Caco-2 (cell line): ENCODE results near the gene SIRPB2. TPM values are rescaled to one million over a fixed set of nuclear protein-coding genes. Genes with fewer than 3 reads are reported as not detected.

Experiments
- BruUV-seq: library from RNA; stranded (reverse); fragments of 400-500 nt; replicated peaks from 2 replicates; lab custom pipeline; 2021; lab: Mats Ljungman, UMichigan
- CTCF ChIA-PET: fragments of 300-600 bp; sonication (Branson Sonifier 250); formaldehyde crosslinking; loops from one replicate; lab custom pipeline; 2022; ENCODE audit warnings: antibody characterized with exemption; lab: Charles Lee
- POLR2A ChIA-PET: fragments of 300-600 bp; sonication (Branson Sonifier 250); formaldehyde crosslinking; loops from one replicate; lab custom pipeline; 2022; ENCODE audit warnings: antibody characterized with exemption; lab: Charles Lee
- DNase-seq, 2 experiments: peaks; one replicate each; pipeline versions ENCODE4 v3.0.0 to v3.0.0-alpha.2; 2020 to 2022
- H3K27me3 ChIP-seq: replicated peaks from 2 replicates; pipeline ENCODE4 v1.6.0; 2011; ENCODE audit warnings: low read length; ENCODE audit not compliant: control insufficient read depth, insufficient read depth
- H3K36me3 ChIP-seq: 2 replicates; pipeline ENCODE4 v1.5.1; 2011; ENCODE audit warnings: low read length; ENCODE audit not compliant: control insufficient read depth, insufficient read depth
- H3K4me1 ChIP-seq: fragments of 250-450 bp; sonication (Bioruptor Pico); 2 replicates; pipeline ENCODE4 v1.5.1; 2020; ENCODE audit warnings: mild to moderate bottlenecking
- H3K4me3 ChIP-seq: 2 replicates; pipeline ENCODE4 v1.5.1; 2011; ENCODE audit warnings: low read depth, mild to moderate bottlenecking, control low read depth, low read length
- H3K9me3 ChIP-seq: fragments of 250-450 bp; sonication (Bioruptor Pico); 2 replicates; pipeline ENCODE4 v1.5.1; 2020; ENCODE audit warnings: mild to moderate bottlenecking, moderate library complexity
- H3K27ac Mint-ChIP-seq: one replicate; pipeline ENCODE4 v1.8.0; 2022; ENCODE audit warnings: mixed read lengths; ENCODE audit not compliant: unreplicated experiment
- H3K27me3 Mint-ChIP-seq: one replicate; pipeline ENCODE4 v1.8.0; 2022; ENCODE audit warnings: mixed read lengths; ENCODE audit not compliant: insufficient read depth, unreplicated experiment
- H3K36me3 Mint-ChIP-seq: one replicate; pipeline ENCODE4 v1.8.0; 2022; ENCODE audit warnings: mild to moderate bottlenecking, mixed read lengths; ENCODE audit not compliant: insufficient read depth, unreplicated experiment
- H3K4me1 Mint-ChIP-seq: one replicate; pipeline ENCODE4 v1.8.0; 2022; ENCODE audit warnings: low read depth, mixed read lengths; ENCODE audit not compliant: unreplicated experiment
- H3K4me3 Mint-ChIP-seq: one replicate; pipeline ENCODE4 v1.8.0; 2022; ENCODE audit warnings: mild to moderate bottlenecking, moderate library complexity, mixed read lengths; ENCODE audit not compliant: unreplicated experiment
- H3K9me3 Mint-ChIP-seq: one replicate; pipeline ENCODE4 v1.8.0; 2022; ENCODE audit warnings: mixed read lengths; ENCODE audit not compliant: unreplicated experiment
- CTCF ChIP-seq, 2 experiments: fragments of 200-600 bp in 1 of 2; IDR thresholded peaks; 1 replicate in 1 of 2; 2 replicates in 1 of 2; pipeline versions ENCODE4 v1.5.1 to v1.8.0; 2011 to 2022; ENCODE audit warnings: antibody characterized with exemption in 1 of 2, control low read depth in 1 of 2, inconsistent platforms in 1 of 2, low read depth in 1 of 2, low read length in 1 of 2, mild to moderate bottlenecking in 1 of 2, moderate library complexity in 1 of 2; ENCODE audit not compliant: insufficient read depth in 1 of 2, severe bottlenecking in 1 of 2, unreplicated experiment in 1 of 2
- intact Hi-C: fragments of 100-400 bp; cut with micrococcal nuclease; formaldehyde crosslinking; loops from one replicate; pipeline ENCODE4 v1.10.0; 2022; ENCODE audit not compliant: unreplicated experiment
- total RNA-seq: library from RNA; stranded (reverse); gene quantifications from 2 replicates; pipeline ENCODE4 v1.2.3, GENCODE V29; 2022

SIRPB2 gene
- total RNA-seq, 1 experiment from 2014 or later, result not detected

DNA sequence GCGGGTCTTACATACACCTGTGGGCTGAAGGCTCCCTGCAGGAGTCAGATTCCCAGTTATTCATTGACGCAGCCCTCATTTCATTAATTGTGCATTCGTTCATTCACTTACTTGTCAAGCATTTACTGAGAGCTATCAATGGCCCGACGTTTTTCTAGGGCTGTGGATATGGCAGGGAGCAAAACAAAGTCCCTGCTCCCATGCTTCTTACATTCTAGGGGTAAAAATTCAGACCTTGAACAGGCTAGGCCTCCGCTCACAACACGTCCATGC is 24.2 kb downstream of the SIRPB2 start:
- peaks cover 12% of the 10 kb centered on the region for H3K36me3 Mint-ChIP-seq
- peaks cover 13% of the 10 kb centered on the region for H3K4me1 ChIP-seq
- H3K36me3 ChIP-seq, result peaks cover 2% of the 10 kb centered on the region; the same call in 1 of the 2 replicates
- no peak for DNase-seq
- H3K27me3 ChIP-seq, result no peaks in the 10 kb centered on the region
- POLR2A ChIA-PET, result interaction anchor here (0.6 kb wide), 1 partner anchor 75 kb away, joined by 4 read pairs; no protein-coding TSS in a partner anchor
- no TSS peak for BruUV-seq
- H3K27me3 Mint-ChIP-seq, result no peaks in the 10 kb centered on the region
- peaks cover 34% of the 10 kb centered on the region for H3K4me1 Mint-ChIP-seq
- no peak for TF ChIP-seq CTCF (IDR thresholded peaks at IDR 0.05; ENCODE audit: insufficient read depth in 1 of 2, low read depth in 1 of 2, low read length in 1 of 2, severe bottlenecking in 1 of 2, unreplicated experiment in 1 of 2)
- H3K27ac Mint-ChIP-seq, result peak overlapping the region; percentile 64
- no peaks in the 10 kb centered on the region for H3K9me3 Mint-ChIP-seq
- peak overlapping the region; percentile 21; the same call in 1 of the 2 replicates for H3K4me3 ChIP-seq
- no peaks in the 10 kb centered on the region for H3K9me3 ChIP-seq
- intact Hi-C loops, result no loop called here
- H3K4me3 Mint-ChIP-seq, result peak overlapping the region; percentile 74
- CTCF ChIA-PET, result interaction anchor here (0.6 to 1.7 kb wide), 6 partner anchors 8 to 74 kb away, joined by 3 to 12 read pairs (median 4); partner anchors contain the start of gene FKBP1A

DNA sequence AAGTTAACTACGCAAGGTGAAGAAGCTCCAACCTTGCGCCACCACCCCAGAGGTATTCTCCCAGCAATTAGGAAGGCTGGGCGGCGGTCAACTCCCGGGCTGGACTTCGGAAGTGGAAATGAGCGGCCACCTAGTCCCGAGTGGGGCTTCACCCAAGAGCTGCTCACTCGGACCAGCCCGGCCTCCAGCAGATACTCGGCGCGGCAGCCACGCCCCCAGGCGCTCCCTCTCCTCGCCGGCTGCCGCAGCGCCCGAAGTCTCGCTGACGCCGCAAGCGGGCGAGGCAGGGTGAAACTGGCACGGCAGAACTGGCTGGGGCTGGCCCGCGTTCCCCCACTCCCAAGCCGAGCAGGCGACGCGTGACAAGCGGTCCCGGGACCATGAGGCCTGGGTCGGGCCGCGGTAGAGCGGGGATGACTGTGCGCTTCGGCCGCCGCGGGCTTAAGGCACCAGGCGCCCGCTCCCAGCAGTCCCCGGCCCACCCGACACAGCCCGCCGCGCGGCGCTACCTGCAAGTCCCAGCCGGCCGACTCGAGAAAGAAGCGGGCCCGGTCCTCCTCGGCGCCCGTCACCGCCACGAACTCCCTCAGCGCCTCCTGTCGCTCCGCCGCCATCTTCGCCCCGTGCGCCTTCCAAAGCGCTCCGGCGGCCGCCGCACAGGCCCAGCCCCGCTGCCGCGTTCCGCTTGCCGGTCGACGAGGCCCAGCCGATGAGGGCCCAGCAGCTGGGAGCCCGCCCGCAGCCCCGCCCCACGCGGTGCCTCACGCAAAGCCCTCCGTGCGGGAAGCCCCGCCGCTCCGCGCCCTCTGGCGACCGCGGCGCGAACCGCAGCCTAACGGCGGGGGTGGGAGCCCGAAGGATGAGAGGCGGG is 24.8 kb downstream of the SIRPB2 start, which contains the start of gene NSFL1C:
TSS of gene NSFL1C (minus strand) at position 639 of the 871 bp plus-strand sequence. CDS start at position 614, 25 bp downstream.
- DNase-seq, result peak; percentile 95 to 99
- peaks cover 2% of the 10 kb centered on the region; the same call in 1 of the 2 replicates for H3K36me3 ChIP-seq
- intact Hi-C loops, result no loop called here
- POLR2A ChIA-PET, result interaction anchor here (0.6 kb wide), 1 partner anchor 75 kb away, joined by 4 read pairs; no protein-coding TSS in a partner anchor
- peak; percentile 94 to 97 for TF ChIP-seq CTCF (IDR thresholded peaks at IDR 0.05; ENCODE audit: insufficient read depth in 1 of 2, low read depth in 1 of 2, low read length in 1 of 2, severe bottlenecking in 1 of 2, unreplicated experiment in 1 of 2)
- peak within 1 kb of the TSS; percentile 92 for H3K4me3 ChIP-seq
- peaks cover 12% of the 10 kb centered on the region for H3K36me3 Mint-ChIP-seq
- H3K4me3 Mint-ChIP-seq, result peak within 1 kb of the TSS; percentile 74
- H3K4me1 ChIP-seq, result peaks cover 13% of the 10 kb centered on the region
- no peaks in the 10 kb centered on the region for H3K9me3 ChIP-seq
- CTCF ChIA-PET, result interaction anchor here (0.6 to 1.7 kb wide), 6 partner anchors 9 to 712 kb away, joined by 3 to 12 read pairs (median 4); no protein-coding TSS in a partner anchor
- H3K27me3 Mint-ChIP-seq, result no peaks in the 10 kb centered on the region
- peak within 1 kb of the TSS; percentile 64 for H3K27ac Mint-ChIP-seq
- BruUV-seq, result no TSS peak
- H3K9me3 Mint-ChIP-seq, result no peaks in the 10 kb centered on the region
- no peaks in the 10 kb centered on the region for H3K27me3 ChIP-seq
- H3K4me1 Mint-ChIP-seq, result peaks cover 34% of the 10 kb centered on the region

DNA sequence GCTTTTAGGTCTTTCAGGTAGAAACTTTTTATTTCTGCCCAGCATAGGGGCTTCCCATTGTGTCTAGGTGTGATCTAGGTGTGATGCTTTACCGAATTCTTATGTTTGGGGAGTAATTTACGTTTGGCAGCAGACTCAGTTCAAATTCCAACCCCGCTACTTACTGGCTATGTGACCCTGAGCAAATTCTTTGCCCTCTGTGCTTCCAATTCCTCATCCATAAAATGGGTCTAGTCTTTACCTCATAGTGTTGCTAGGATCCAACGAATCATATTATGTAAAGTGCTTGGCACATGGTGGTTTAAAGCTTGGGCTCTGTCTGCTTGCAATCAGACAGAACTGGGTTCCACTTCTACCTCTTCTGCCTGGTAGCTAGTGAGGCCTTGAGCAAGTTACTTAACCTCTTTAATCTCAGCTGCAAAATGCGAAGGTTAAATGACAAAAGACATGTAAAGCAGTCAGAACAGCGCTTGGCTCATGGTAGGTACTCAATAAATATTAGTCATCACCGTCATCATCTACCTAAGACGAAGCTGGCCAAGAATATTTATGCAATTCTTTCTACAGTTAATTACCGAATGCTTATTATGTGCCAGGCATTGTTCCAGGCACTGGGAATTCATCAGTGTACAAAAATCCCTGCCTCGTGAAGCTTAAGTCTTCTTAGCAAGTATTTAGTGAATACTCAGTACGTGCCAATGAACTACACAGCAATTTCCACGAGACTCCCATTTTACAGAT is 25.6 kb downstream of the SIRPB2 start:
- BruUV-seq, result TSS peak; percentile 35
- Histone ChIP-seq H3K4me1 (peaks cover 13% of the 10 kb centered on the region), H3K36me3 (peaks cover 2% of the 10 kb centered on the region; the same call in 1 of the 2 replicates), H3K4me3 (peak overlapping the region; percentile 92), H3K27me3 (no peaks in the 10 kb centered on the region), H3K9me3 (no peaks in the 10 kb centered on the region)
- H3K4me3 Mint-ChIP-seq, result peak overlapping the region; percentile 74
- H3K27ac Mint-ChIP-seq, result peak overlapping the region; percentile 64
- peaks cover 30% of the 10 kb centered on the region for H3K4me1 Mint-ChIP-seq
- H3K36me3 Mint-ChIP-seq, result peaks cover 12% of the 10 kb centered on the region
- intact Hi-C loops, result no loop called here
- no peaks in the 10 kb centered on the region for H3K27me3 Mint-ChIP-seq
- ChIA-PET CTCF (interaction anchor here (0.7 to 1.7 kb wide), 3 partner anchors 38 to 712 kb away, joined by 3 to 12 read pairs (median 7); no protein-coding TSS in a partner anchor), POLR2A (no interaction called here)
- no peak for DNase-seq
- H3K9me3 Mint-ChIP-seq, result no peaks in the 10 kb centered on the region
- TF ChIP-seq CTCF (IDR thresholded peaks at IDR 0.05; ENCODE audit: insufficient read depth in 1 of 2, low read depth in 1 of 2, low read length in 1 of 2, severe bottlenecking in 1 of 2, unreplicated experiment in 1 of 2), result no peak
